ENCODE data around the gene FERMT3.

GRCh38 chr11:64202992-64203391 is 3.5 kb upstream of the FERMT3 start:
- TF ChIP-seq POLR2AphosphoS5 (IDR thresholded peaks at IDR 0.05; ENCODE audit: borderline replicate concordance, low read depth, low read length) (no peak), EZH2 (IDR thresholded peaks at IDR 0.05) (no peak), FOXP2 (optimal IDR thresholded peaks at IDR 0.05; ENCODE audit: control extremely low read depth, extremely low read length, insufficient read depth) (no peak)
